ENCODE results near the gene ASCL2. TPM values are rescaled to one million over a fixed set of nuclear protein-coding genes. Genes with fewer than 3 reads are reported as not detected.

Gene ASCL2
- total and polyA plus RNA-seq, 2 donors from 2014 or later = 1.2 to 5.0 TPM

- H3K27ac ChIP-seq (ENCODE audit: low read depth in 2 of 2, low read length in 2 of 2) = no peak overlapping the region
- H3K9me3 ChIP-seq (ENCODE audit: control insufficient read depth in 2 of 3, insufficient read depth in 1 of 3, low read length in 3 of 3) = no peaks in the 10 kb centered on the region
- TF ChIP-seq, protein P1, sequence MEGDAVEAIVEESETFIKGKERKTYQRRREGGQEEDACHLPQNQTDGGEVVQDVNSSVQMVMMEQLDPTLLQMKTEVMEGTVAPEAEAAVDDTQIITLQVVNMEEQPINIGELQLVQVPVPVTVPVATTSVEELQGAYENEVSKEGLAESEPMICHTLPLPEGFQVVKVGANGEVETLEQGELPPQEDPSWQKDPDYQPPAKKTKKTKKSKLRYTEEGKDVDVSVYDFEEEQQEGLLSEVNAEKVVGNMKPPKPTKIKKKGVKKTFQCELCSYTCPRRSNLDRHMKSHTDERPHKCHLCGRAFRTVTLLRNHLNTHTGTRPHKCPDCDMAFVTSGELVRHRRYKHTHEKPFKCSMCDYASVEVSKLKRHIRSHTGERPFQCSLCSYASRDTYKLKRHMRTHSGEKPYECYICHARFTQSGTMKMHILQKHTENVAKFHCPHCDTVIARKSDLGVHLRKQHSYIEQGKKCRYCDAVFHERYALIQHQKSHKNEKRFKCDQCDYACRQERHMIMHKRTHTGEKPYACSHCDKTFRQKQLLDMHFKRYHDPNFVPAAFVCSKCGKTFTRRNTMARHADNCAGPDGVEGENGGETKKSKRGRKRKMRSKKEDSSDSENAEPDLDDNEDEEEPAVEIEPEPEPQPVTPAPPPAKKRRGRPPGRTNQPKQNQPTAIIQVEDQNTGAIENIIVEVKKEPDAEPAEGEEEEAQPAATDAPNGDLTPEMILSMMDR (IDR thresholded peaks at IDR 0.05; ENCODE audit: borderline replicate concordance, extremely low read depth, insufficient read depth) = no peak
- no peak overlapping the region for H3K9ac ChIP-seq (ENCODE audit: low read length in 3 of 3)
- FAIRE-seq (no peak), DNase-seq (peak in 1 of 5 donors; percentile 48)
- no peaks in the 10 kb centered on the region for H3K36me3 ChIP-seq (ENCODE audit: control insufficient read depth in 2 of 3, insufficient read depth in 3 of 3, low read length in 3 of 3)
- intact Hi-C loops (cut with DNase I) = no loop called here
- H3K4me3 ChIP-seq (ENCODE audit: low read length in 3 of 3) = no peak overlapping the region
- no peaks in the 10 kb centered on the region for H3K4me1 ChIP-seq (ENCODE audit: control insufficient read depth in 2 of 3, insufficient read depth in 2 of 3, low read depth in 1 of 3, low read length in 3 of 3)
- no peaks in the 10 kb centered on the region for H3K27me3 ChIP-seq (ENCODE audit: control insufficient read depth, insufficient read depth, low read length)
These were observed 21.0 kb downstream of the ASCL2 start for GRCh38 chr11:2249189-2249916.

DNA sequence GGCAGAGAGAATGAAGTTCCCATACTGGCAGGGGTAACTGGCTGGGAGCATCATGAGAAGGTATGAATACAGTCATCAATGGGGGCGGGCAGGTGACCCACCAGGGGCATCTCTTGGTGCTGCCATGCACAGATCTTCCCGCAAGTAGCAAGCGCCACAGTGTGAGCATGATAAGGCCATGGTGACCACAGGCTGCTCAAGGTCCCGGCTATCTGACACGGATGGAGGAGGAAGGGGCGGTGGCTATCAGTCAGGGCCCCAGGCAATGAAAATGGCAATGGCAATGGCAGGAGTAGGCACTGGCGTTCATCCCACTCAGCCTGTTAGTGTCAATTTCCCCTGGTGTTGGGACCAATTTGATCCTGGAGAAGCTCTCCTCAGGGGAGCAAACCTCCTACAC, 21.6 kb downstream of the ASCL2 start:
- TF ChIP-seq, protein P1 (IDR thresholded peaks at IDR 0.05; ENCODE audit: borderline replicate concordance, extremely low read depth, insufficient read depth) = no peak
- Histone ChIP-seq H3K27me3 (ENCODE audit: control insufficient read depth, insufficient read depth, low read length) (no peaks in the 10 kb centered on the region), H3K36me3 (ENCODE audit: control insufficient read depth in 2 of 3, insufficient read depth in 3 of 3, low read length in 3 of 3) (no peaks in the 10 kb centered on the region), H3K4me3 (ENCODE audit: low read length in 3 of 3) (no peak overlapping the region), H3K27ac (ENCODE audit: low read depth in 2 of 2, low read length in 2 of 2) (no peak overlapping the region), H3K9ac (ENCODE audit: low read length in 3 of 3) (no peak overlapping the region), H3K9me3 (ENCODE audit: control insufficient read depth in 2 of 3, insufficient read depth in 1 of 3, low read length in 3 of 3) (no peaks in the 10 kb centered on the region), H3K4me1 (ENCODE audit: control insufficient read depth in 2 of 3, insufficient read depth in 2 of 3, low read depth in 1 of 3, low read length in 3 of 3) (no peaks in the 10 kb centered on the region)
- no peak for FAIRE-seq
- intact Hi-C loops (cut with DNase I) = no loop called here
- DNase-seq = peak in 1 of 5 donors; percentile 28

DNA sequence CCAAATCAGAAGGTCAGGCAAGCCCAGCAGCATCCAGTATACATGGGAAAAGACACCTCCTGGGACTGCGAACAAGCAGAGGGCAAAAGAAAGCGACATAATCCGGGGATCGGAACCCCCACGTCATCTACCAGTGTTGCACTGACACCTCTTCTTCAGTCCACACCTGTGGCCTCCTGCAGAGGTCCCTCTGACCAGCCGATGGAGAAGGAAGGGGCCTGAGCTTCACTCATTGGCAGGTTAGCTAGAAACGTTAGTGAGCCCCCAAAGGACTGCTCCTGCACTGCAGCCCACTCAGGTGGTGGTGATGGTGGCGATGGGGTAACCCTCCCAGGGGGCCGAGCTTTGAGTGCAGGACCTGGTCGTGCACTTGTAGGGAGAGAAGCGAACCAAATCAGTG, 22.1 kb downstream of the ASCL2 start:
- Histone ChIP-seq H3K4me3 (ENCODE audit: low read length in 3 of 3) (no peak overlapping the region), H3K4me1 (ENCODE audit: control insufficient read depth in 2 of 3, insufficient read depth in 2 of 3, low read depth in 1 of 3, low read length in 3 of 3) (no peaks in the 10 kb centered on the region), H3K9ac (ENCODE audit: low read length in 3 of 3) (no peak overlapping the region), H3K27ac (ENCODE audit: low read depth in 2 of 2, low read length in 2 of 2) (no peak overlapping the region), H3K27me3 (ENCODE audit: control insufficient read depth, insufficient read depth, low read length) (no peaks in the 10 kb centered on the region), H3K9me3 (ENCODE audit: control insufficient read depth in 2 of 3, insufficient read depth in 1 of 3, low read length in 3 of 3) (no peaks in the 10 kb centered on the region), H3K36me3 (ENCODE audit: control insufficient read depth in 2 of 3, insufficient read depth in 3 of 3, low read length in 3 of 3) (no peaks in the 10 kb centered on the region)
- TF ChIP-seq, protein P1 (IDR thresholded peaks at IDR 0.05; ENCODE audit: borderline replicate concordance, extremely low read depth, insufficient read depth) = no peak
- FAIRE-seq (no peak), DNase-seq (peak in 1 of 5 donors; percentile 26)
- intact Hi-C loops (cut with DNase I) = no loop called here
